Loucy (cell line): Measurements from ENCODE around the gene CCDC107.

Experiments
- EZH2phosphoT487 ChIP-seq: fragments of 200-600 bp; IDR thresholded peaks from 2 replicates; pipeline ENCODE4 v1.6.1; 2018; ENCODE audit warnings: antibody characterized with exemption, mild to moderate bottlenecking, moderate library complexity, borderline replicate concordance
- TF ChIP-seq, protein P1 (sequence below): fragments of 200-600 bp; sonication (generic); conservative IDR thresholded peaks from 2 replicates; pipeline ENCODE4 v1.5.1; 2014; ENCODE audit warnings: mild to moderate bottlenecking, antibody characterized with exemption, low read length

DNA sequence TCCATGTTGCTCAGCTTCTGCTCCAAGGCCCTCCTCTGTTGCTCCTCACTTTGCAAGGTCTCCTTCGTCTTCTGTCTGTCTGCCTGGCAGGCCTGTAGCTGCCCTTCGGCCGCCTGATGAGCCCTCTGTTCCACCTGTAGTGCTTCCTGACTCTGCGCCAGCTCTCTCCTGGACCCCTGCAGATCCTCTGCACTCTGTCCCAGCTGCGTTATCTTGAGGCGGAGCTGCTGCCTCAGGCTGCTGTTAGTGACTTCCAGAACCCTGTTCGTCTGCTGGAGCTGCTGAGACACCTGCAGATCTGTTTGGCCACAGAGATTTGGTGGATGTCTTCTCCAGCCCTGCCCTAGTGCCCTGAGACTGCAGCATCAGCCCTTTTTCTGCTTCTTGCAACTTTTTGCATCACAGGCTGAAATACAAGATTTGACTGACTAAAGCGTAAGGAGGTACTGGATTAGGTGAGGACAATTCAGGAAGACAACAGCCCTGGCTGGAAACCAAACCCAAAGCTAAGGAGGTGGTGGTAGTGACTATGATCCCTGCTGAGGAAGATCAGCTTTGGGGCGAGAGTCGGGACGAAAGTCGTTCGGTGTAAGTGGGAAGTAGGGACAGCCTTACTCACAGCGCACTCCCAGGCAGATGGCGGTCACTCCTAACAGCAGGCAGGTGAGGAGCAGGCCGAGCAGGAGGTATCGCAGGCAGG, 42.0 kb upstream of the CCDC107 start:
- TF ChIP-seq, protein P1, sequence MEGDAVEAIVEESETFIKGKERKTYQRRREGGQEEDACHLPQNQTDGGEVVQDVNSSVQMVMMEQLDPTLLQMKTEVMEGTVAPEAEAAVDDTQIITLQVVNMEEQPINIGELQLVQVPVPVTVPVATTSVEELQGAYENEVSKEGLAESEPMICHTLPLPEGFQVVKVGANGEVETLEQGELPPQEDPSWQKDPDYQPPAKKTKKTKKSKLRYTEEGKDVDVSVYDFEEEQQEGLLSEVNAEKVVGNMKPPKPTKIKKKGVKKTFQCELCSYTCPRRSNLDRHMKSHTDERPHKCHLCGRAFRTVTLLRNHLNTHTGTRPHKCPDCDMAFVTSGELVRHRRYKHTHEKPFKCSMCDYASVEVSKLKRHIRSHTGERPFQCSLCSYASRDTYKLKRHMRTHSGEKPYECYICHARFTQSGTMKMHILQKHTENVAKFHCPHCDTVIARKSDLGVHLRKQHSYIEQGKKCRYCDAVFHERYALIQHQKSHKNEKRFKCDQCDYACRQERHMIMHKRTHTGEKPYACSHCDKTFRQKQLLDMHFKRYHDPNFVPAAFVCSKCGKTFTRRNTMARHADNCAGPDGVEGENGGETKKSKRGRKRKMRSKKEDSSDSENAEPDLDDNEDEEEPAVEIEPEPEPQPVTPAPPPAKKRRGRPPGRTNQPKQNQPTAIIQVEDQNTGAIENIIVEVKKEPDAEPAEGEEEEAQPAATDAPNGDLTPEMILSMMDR, result no peak
- no peak for TF ChIP-seq EZH2phosphoT487
